ENCODE results near the gene TRIM8.

Gene TRIM8

DNA sequence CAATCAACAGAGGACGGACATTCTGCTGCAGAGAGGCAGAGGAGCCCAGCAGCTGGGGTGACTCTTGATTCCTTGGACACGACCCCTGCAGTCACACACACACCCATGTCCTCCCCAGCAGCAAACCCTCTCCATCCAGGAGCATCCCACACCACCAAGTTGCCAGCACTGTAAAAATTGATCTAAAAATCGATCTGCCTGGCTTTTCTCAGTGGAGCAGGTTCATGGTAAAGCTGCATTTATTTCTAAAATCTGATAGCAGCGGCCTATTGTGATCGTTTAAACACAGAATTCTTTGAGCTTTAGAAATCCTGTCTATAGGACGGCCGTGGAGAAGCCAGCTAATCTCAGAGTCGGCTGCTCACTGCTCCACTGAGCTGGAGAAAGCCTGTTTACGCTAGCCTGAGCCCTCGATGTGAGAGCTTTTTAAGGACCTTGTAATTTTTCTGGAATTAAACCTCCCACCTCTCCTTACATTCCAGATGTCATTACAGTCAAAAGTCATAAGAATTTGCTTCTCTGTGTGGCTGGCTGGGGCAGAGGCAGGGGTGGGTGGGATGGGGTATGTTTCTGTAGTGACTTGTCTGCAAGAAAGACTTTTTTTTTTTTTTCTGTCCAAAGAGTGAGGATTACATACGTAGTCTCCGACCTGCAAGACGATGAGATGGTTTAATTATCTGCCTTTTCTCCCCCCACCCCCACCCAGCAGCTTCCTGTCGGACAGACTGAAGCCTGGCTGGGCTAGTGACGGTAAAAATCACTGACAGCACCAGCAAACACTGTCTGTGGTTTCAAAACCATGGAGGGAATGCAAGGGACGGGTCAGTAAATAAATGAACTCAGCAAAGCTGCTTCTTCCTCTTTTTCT lies 31.6 kb downstream of the TRIM8 start:
- peak overlapping the region in 1 of 2 donors; percentile 26 for H3K4me3 ChIP-seq (ENCODE audit: low read depth in 1 of 2, low read length in 2 of 2)
- no peaks in the 10 kb centered on the region for H3K27me3 ChIP-seq (ENCODE audit: low read depth, low read length)
- peaks cover 27 to 49% of the 10 kb centered on the region in 2 donors for H3K4me1 ChIP-seq (ENCODE audit: control insufficient read depth in 1 of 2, insufficient read depth in 2 of 2, low read length in 2 of 2)
- peak overlapping the region; percentile 16 for H3K27ac ChIP-seq (ENCODE audit: low read length)
- H3K9me3 ChIP-seq (ENCODE audit: control insufficient read depth in 1 of 2, low read length in 2 of 2): no peaks in the 10 kb centered on the region
- H3K36me3 ChIP-seq (ENCODE audit: control insufficient read depth in 1 of 2, insufficient read depth in 2 of 2, low read length in 2 of 2): no peaks in the 10 kb centered on the region

DNA sequence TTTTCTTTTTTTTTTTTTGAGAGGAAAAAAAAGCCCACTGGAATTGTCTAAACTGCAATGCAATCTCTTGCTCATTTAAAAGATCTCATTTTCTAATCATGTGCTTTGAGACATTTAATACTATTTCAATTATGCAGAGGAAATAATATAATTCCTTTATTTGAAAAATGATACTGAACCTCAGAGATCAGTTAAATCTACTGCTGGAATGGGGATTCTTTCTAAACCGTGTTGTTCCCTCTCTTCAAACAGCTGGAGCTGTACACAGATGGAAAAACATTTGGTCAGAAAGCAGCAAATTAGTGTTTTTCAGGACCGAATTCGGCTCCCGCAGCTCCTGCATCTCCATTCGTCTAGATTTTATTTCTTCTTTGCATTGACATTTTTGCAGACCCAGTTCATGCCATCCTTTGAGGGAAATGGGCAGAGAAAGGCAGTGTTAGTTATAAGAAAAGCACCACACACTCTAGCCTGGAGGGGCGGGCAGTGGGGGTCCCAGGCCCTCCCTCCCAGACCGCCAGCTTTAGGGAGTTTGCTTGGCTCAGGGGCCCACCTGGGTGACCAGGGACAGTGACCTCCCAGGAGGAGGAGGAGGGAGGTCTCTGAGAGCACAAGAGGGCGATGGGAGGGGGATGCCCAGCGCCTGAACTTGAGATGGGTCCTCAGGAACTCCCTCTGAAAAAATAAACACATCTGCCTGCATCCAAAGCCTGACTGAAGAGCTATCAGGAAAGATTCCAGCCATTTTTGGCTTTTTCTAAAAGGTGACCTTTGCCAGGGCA lies 32.4 kb downstream of the TRIM8 start:
- H3K4me1 ChIP-seq (ENCODE audit: control insufficient read depth in 1 of 2, insufficient read depth in 2 of 2, low read length in 2 of 2): peaks cover 27 to 49% of the 10 kb centered on the region in 2 donors
- no peaks in the 10 kb centered on the region for H3K27me3 ChIP-seq (ENCODE audit: low read depth, low read length)
- peaks cover 0 to 4% of the 10 kb centered on the region in 2 donors for H3K36me3 ChIP-seq (ENCODE audit: control insufficient read depth in 1 of 2, insufficient read depth in 2 of 2, low read length in 2 of 2)
- no peaks in the 10 kb centered on the region for H3K9me3 ChIP-seq (ENCODE audit: control insufficient read depth in 1 of 2, low read length in 2 of 2)
- H3K4me3 ChIP-seq (ENCODE audit: low read depth in 1 of 2, low read length in 2 of 2): peak overlapping the region in 1 of 2 donors; percentile 8
- H3K27ac ChIP-seq (ENCODE audit: low read length): peak overlapping the region; percentile 16

DNA sequence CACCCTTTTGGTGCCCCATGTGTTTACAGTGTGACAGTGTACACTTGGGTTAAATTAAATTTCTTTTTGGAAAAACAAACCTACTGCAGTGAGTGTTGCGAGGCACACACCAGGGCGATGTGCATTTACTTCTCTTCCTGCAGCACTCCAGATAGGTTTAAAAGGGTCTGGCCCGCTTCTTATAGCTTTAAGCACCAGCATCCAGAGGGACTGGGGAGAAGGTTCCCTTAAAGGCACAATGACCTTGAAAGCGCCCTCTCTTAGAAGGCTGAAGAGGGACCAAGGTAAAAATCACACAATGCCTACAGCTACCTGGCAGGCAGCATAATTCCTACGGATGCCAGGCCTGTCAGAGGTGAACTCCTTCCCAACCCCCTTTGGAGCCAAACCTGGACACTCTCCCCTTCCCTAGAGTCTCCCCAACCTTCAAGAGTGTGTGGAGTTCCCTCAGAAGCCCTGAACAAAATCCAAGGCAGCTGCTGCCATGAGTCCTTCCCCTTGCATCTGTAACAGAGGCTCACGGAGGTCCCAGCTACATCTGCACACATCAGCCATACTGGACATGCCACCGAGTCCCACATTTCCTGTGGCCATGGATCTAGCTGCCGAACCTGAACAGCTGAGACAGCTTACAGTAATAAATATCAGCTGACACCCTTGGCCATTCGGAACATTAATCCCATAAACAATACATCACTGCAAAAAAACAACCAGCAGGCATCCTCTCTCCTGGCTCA lies 33.2 kb downstream of the TRIM8 start:
- H3K9me3 ChIP-seq (ENCODE audit: control insufficient read depth in 1 of 2, low read length in 2 of 2): no peaks in the 10 kb centered on the region
- peak overlapping the region; percentile 3 for H3K27ac ChIP-seq (ENCODE audit: low read length)
- H3K4me3 ChIP-seq (ENCODE audit: low read depth in 1 of 2, low read length in 2 of 2): no peak overlapping the region
- H3K36me3 ChIP-seq (ENCODE audit: control insufficient read depth in 1 of 2, insufficient read depth in 2 of 2, low read length in 2 of 2): peaks cover 0 to 12% of the 10 kb centered on the region in 2 donors
- peaks cover 27 to 49% of the 10 kb centered on the region in 2 donors for H3K4me1 ChIP-seq (ENCODE audit: control insufficient read depth in 1 of 2, insufficient read depth in 2 of 2, low read length in 2 of 2)
- H3K27me3 ChIP-seq (ENCODE audit: low read depth, low read length): no peaks in the 10 kb centered on the region

DNA sequence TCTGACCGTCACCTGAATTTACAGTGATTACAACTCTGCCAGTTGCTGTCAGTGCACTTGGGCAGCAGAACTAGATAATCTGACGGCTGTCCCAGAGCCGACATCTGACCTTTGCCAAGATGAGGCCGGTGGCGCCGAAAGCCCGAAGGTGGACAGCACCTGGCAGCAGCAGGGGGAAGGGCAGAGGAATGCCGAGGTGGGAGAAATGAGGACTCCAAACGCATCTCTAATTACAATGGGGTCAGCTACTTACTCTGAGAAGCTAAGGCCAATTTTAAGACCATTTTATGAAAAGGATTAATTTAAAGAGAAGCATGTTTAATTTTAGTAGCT lies 33.8 kb downstream of the TRIM8 start:
- Histone ChIP-seq H3K4me3 (ENCODE audit: low read depth in 1 of 2, low read length in 2 of 2) (no peak overlapping the region), H3K4me1 (ENCODE audit: control insufficient read depth in 1 of 2, insufficient read depth in 2 of 2, low read length in 2 of 2) (peaks cover 25 to 49% of the 10 kb centered on the region in 2 donors), H3K27ac (ENCODE audit: low read length) (no peak overlapping the region), H3K27me3 (ENCODE audit: low read depth, low read length) (no peaks in the 10 kb centered on the region), H3K9me3 (ENCODE audit: control insufficient read depth in 1 of 2, low read length in 2 of 2) (no peaks in the 10 kb centered on the region), H3K36me3 (ENCODE audit: control insufficient read depth in 1 of 2, insufficient read depth in 2 of 2, low read length in 2 of 2) (peaks cover 0 to 17% of the 10 kb centered on the region in 2 donors)

DNA sequence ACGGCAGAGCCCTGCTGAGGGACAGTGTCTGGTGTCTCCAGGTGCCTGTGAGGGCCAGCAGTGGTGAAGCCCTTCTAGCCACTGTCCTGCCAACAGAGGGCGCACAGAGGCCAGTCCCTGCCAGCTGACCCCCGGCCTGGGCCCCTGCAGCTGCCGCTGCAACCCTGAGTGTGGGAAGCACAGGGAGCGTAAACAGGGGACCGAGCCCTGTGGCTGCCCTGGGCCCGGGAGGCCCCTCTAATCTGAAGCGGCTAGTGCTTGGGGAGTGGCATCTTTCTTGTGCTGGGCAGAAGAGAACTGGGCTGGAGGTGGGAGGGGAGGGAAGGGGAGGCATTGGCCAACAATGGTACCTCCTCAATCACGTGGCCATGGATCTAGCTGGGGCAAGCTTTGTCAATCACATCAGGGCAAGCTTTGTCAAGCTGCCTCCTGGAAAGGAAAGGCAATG lies 34.6 kb downstream of the TRIM8 start:
- Histone ChIP-seq H3K4me1 (ENCODE audit: control insufficient read depth in 1 of 2, insufficient read depth in 2 of 2, low read length in 2 of 2) (peaks cover 17 to 42% of the 10 kb centered on the region in 2 donors), H3K27ac (ENCODE audit: low read length) (peak overlapping the region; percentile 7), H3K36me3 (ENCODE audit: control insufficient read depth in 1 of 2, insufficient read depth in 2 of 2, low read length in 2 of 2) (peaks cover 0 to 21% of the 10 kb centered on the region in 2 donors), H3K9me3 (ENCODE audit: control insufficient read depth in 1 of 2, low read length in 2 of 2) (no peaks in the 10 kb centered on the region), H3K4me3 (ENCODE audit: low read depth in 1 of 2, low read length in 2 of 2) (no peak overlapping the region), H3K27me3 (ENCODE audit: low read depth, low read length) (no peaks in the 10 kb centered on the region)

- no peak overlapping the region for H3K4me3 ChIP-seq (ENCODE audit: low read depth in 1 of 2, low read length in 2 of 2)
- H3K36me3 ChIP-seq (ENCODE audit: control insufficient read depth in 1 of 2, insufficient read depth in 2 of 2, low read length in 2 of 2): peaks cover 0 to 21% of the 10 kb centered on the region in 2 donors
- H3K9me3 ChIP-seq (ENCODE audit: control insufficient read depth in 1 of 2, low read length in 2 of 2): no peaks in the 10 kb centered on the region
- H3K27ac ChIP-seq (ENCODE audit: low read length): no peak overlapping the region
- peaks cover 13 to 34% of the 10 kb centered on the region in 2 donors for H3K4me1 ChIP-seq (ENCODE audit: control insufficient read depth in 1 of 2, insufficient read depth in 2 of 2, low read length in 2 of 2)
- no peaks in the 10 kb centered on the region for H3K27me3 ChIP-seq (ENCODE audit: low read depth, low read length)
These were observed 35.3 kb downstream of the TRIM8 start for GRCh38 chr10:102679596-102679995.

GRCh38 chr10:102681696-102682095 lies 37.4 kb downstream of the TRIM8 start:
- Histone ChIP-seq H3K4me1 (ENCODE audit: control insufficient read depth in 1 of 2, insufficient read depth in 2 of 2, low read length in 2 of 2) (peaks cover 0 to 15% of the 10 kb centered on the region in 2 donors), H3K27ac (ENCODE audit: low read length) (no peak overlapping the region), H3K36me3 (ENCODE audit: control insufficient read depth in 1 of 2, insufficient read depth in 2 of 2, low read length in 2 of 2) (peaks cover 0 to 28% of the 10 kb centered on the region in 2 donors), H3K9me3 (ENCODE audit: control insufficient read depth in 1 of 2, low read length in 2 of 2) (no peaks in the 10 kb centered on the region), H3K27me3 (ENCODE audit: low read depth, low read length) (no peaks in the 10 kb centered on the region), H3K4me3 (ENCODE audit: low read depth in 1 of 2, low read length in 2 of 2) (no peak overlapping the region)

- Histone ChIP-seq H3K4me3 (ENCODE audit: low read depth in 1 of 2, low read length in 2 of 2) (no peak overlapping the region), H3K36me3 (ENCODE audit: control insufficient read depth in 1 of 2, insufficient read depth in 2 of 2, low read length in 2 of 2) (peaks cover 0 to 28% of the 10 kb centered on the region in 2 donors), H3K27me3 (ENCODE audit: low read depth, low read length) (no peaks in the 10 kb centered on the region), H3K4me1 (ENCODE audit: control insufficient read depth in 1 of 2, insufficient read depth in 2 of 2, low read length in 2 of 2) (peaks cover 0 to 8% of the 10 kb centered on the region in 2 donors), H3K9me3 (ENCODE audit: control insufficient read depth in 1 of 2, low read length in 2 of 2) (no peaks in the 10 kb centered on the region), H3K27ac (ENCODE audit: low read length) (no peak overlapping the region)
These were observed 38.1 kb downstream of the TRIM8 start for GRCh38 chr10:102682416-102682815.

GRCh38 chr10:102682981-102683380 lies 38.7 kb downstream of the TRIM8 start:
- Histone ChIP-seq H3K36me3 (ENCODE audit: control insufficient read depth in 1 of 2, insufficient read depth in 2 of 2, low read length in 2 of 2) (peaks cover 0 to 28% of the 10 kb centered on the region in 2 donors), H3K4me3 (ENCODE audit: low read depth in 1 of 2, low read length in 2 of 2) (no peak overlapping the region), H3K27ac (ENCODE audit: low read length) (no peak overlapping the region), H3K4me1 (ENCODE audit: control insufficient read depth in 1 of 2, insufficient read depth in 2 of 2, low read length in 2 of 2) (peaks cover 0 to 7% of the 10 kb centered on the region in 2 donors), H3K27me3 (ENCODE audit: low read depth, low read length) (no peaks in the 10 kb centered on the region), H3K9me3 (ENCODE audit: control insufficient read depth in 1 of 2, low read length in 2 of 2) (no peaks in the 10 kb centered on the region)

DNA sequence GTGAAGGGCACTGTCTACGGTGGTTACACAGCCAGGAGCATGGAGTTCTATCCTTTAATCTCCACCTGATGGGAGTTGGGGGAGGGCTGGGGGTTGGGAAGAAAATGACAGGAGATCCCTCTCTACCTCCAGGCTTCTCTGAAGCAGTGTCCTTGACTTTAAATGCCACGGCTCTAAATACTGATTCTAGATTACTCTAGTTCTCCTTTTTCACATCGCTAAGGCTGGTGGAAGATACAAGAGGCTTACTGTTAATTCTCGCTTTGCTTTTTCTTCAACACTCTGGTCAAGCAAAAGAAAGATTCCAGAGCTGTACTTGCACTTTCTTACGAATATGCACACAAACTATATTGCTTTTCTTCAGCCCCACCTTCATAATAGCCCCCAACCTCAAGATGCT lies 39.5 kb downstream of the TRIM8 start:
- Histone ChIP-seq H3K27me3 (ENCODE audit: low read depth, low read length) (no peaks in the 10 kb centered on the region), H3K4me1 (ENCODE audit: control insufficient read depth in 1 of 2, insufficient read depth in 2 of 2, low read length in 2 of 2) (peaks cover 0 to 4% of the 10 kb centered on the region in 2 donors), H3K27ac (ENCODE audit: low read length) (no peak overlapping the region), H3K4me3 (ENCODE audit: low read depth in 1 of 2, low read length in 2 of 2) (no peak overlapping the region), H3K36me3 (ENCODE audit: control insufficient read depth in 1 of 2, insufficient read depth in 2 of 2, low read length in 2 of 2) (peaks cover 0 to 28% of the 10 kb centered on the region in 2 donors), H3K9me3 (ENCODE audit: control insufficient read depth in 1 of 2, low read length in 2 of 2) (no peaks in the 10 kb centered on the region)
